ENCODE results near the gene ADCY7.

GRCh38 chr16:50253514-50253910, 12.8 kb upstream of the ADCY7 start:
- TF ChIP-seq CTCF (IDR thresholded peaks at IDR 0.05 in 2 of 3, conservative IDR thresholded peaks at IDR 0.05 in 1 of 3; ENCODE audit: insufficient read depth in 2 of 3, low read depth in 1 of 3, low read length in 3 of 3) (no peak), NCOR1 (IDR thresholded peaks at IDR 0.05) (no peak), ATF2 (CRISPR knock-in tag; IDR thresholded peaks at IDR 0.05) (no peak), USF2 (CRISPR knock-in tag; IDR thresholded peaks at IDR 0.05) (no peak), FOS (IDR thresholded peaks at IDR 0.05; ENCODE audit: extremely low read depth, insufficient read length) (no peak), KLF10 (CRISPR knock-in tag; IDR thresholded peaks at IDR 0.05) (no peak)
